Measurements from ENCODE around the gene P2RY2.
"Not testable (repeated sequence)": the region's sequence is repeated elsewhere in the genome, so short reads cannot be mapped to it uniquely, and the experiment has no call there.

The P2RY2 gene

DNA sequence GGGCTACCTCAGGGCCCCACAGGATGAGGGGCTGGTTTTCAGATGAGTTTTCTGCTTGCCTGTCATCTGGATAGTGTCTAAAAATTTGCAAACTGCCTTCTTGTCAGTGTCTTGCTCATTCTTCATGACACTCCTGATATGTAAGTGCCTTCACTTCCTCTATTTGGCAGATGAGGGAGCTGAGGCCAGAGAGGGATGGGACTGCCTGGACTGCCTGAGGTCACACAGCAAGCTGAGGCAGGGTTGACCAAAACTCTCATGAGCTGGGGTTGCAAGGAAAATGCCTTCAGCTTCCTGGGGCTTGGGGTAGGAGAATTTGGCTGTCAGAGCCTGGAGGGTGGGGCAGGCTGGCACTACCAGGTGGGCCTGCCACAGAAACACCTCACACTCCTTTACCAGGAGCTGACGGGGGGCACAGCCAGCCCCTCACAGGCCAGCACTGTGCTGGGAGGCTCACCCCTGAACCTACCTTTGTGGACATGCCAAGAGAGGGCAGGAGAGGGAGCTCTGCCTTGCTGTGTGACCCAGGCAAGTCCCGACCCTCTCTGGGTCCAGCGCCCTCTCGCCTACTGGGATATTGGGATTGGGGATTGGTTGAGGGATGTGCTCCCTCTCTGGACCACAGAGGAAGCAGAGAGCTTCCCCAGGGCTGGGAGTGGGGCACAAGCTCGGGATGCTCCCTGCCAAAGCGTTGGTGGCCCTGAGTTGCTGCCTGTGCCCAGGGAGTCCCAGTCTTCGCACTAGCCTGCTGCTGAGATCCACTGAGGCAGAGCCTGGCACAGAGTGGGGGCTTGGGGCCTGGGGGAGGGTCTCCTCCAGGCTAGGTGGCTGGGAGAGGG lies 52.2 kb downstream of the P2RY2 start:
- FAIRE-seq (no peak), DNase-seq (ENCODE audit: insufficient read length, low spot score) (no peak)
- TF ChIP-seq CTCF (IDR thresholded peaks at IDR 0.05; ENCODE audit: insufficient read depth, missing control alignments), result no peak

GRCh38 chr11:73270855-73271477 lies 52.9 kb downstream of the P2RY2 start:
- TF ChIP-seq CTCF (IDR thresholded peaks at IDR 0.05; ENCODE audit: insufficient read depth, missing control alignments), result no peak
- no peak for DNase-seq (ENCODE audit: insufficient read length, low spot score)
- FAIRE-seq, result no peak

- FAIRE-seq; DNase-seq (ENCODE audit: insufficient read length, low spot score): not testable (repeated sequence)
These were observed 53.4 kb downstream of the P2RY2 start for GRCh38 chr11:73271478-73271865.

GRCh38 chr11:73271936-73272679 lies 54.0 kb downstream of the P2RY2 start, which contains the start of gene P2RY6:
Gene P2RY6, plus strand, starts transcription at chr11:73272338. Its CDS starts 24,181 bp downstream, at chr11:73296519.
- no peak for FAIRE-seq
- TF ChIP-seq CTCF (IDR thresholded peaks at IDR 0.05; ENCODE audit: insufficient read depth, missing control alignments), result no peak
- no peak for DNase-seq (ENCODE audit: insufficient read length, low spot score)

- FAIRE-seq, result no peak
- DNase-seq (ENCODE audit: insufficient read length, low spot score), result no peak
- no peak for TF ChIP-seq CTCF (IDR thresholded peaks at IDR 0.05; ENCODE audit: insufficient read depth, missing control alignments)
These were observed 54.6 kb downstream of the P2RY2 start for GRCh38 chr11:73272680-73273038.

- no peak for TF ChIP-seq CTCF (IDR thresholded peaks at IDR 0.05; ENCODE audit: insufficient read depth, missing control alignments)
- DNase-seq (ENCODE audit: insufficient read length, low spot score) (no peak), FAIRE-seq (no peak)
These were observed 55.3 kb downstream of the P2RY2 start for GRCh38 chr11:73273222-73273895.

DNA sequence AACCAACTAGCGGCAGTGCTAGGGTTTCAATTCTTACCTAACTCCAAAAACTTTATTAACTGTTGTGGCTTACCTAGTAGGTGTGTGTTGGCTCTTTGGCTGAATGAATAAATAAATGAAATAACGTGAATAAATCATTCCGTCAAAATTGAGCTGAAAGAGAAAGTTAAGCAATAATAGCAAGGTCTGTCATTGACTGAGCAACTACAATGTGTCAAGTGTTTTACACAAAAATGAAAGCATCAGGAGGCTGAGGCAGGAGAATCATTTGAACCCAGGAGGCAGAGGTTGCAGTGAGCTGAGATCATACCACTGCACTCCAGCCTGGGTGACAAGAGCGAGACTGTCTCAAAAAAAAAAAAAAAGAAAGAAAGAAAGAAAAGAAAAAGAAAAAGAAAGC lies 56.1 kb downstream of the P2RY2 start:
- DNase-seq (ENCODE audit: insufficient read length, low spot score); FAIRE-seq: not testable (repeated sequence)
